Mesenteric fat pad (tissue), 1 donor: ENCODE data around the gene ZNF750. TPM values are rescaled to one million over a fixed set of nuclear protein-coding genes. Genes with fewer than 3 reads are reported as not detected.
A peak's percentile ranks its signal among the peaks of the same experiment; 100 is the strongest.
"Not testable (repeated sequence)": the region's sequence is repeated elsewhere in the genome, so short reads cannot be mapped to it uniquely, and the experiment has no call there.

Experiments used
- DNase-seq: peaks from one replicate; pipeline ENCODE4 v3.0.0-alpha.2; 2020; ENCODE audit warnings: low spot score
- total RNA-seq: library from RNA; stranded (reverse); fragmentation: NEBNext Ultra II Directional; extraction: Animal tissue kit (Norgen Biotek cat#: 25700); gene quantifications from one replicate; pipeline ENCODE4 v1.2.1, GENCODE V29; 2021
- donor health status: DM: yes; HTN: yes; CAD: no.

The ZNF750 gene
- total RNA-seq, 1 donor from 2014 or later: 0.26 TPM

- no peak for DNase-seq
Measured at GRCh38 chr17:82797061-82797460, 42.8 kb downstream of the ZNF750 start.

DNA sequence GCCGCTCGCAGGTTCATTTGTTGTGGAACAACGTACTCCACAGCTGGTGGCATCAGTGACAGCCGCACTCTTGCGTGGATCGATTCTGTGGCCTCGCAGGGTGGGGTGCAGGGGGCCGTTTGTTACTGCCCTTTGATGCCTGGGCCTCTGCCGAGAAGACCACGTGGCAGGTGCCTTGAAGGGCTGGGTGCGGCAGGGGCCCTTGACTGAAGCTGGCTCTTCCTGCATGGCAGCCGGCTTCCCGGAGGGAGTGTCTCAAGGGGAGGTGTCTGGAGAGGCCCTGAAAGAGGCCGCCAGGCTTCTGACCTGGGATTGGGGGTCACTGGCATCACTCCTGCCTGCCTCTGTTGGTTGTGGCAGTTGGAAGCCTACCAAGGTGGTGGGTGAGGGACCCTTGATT lies 44.2 kb downstream of the ZNF750 start:
- DNase-seq: no peak

GRCh38 chr17:82794781-82795482 lies 44.9 kb downstream of the ZNF750 start:
- DNase-seq: no peak

DNA sequence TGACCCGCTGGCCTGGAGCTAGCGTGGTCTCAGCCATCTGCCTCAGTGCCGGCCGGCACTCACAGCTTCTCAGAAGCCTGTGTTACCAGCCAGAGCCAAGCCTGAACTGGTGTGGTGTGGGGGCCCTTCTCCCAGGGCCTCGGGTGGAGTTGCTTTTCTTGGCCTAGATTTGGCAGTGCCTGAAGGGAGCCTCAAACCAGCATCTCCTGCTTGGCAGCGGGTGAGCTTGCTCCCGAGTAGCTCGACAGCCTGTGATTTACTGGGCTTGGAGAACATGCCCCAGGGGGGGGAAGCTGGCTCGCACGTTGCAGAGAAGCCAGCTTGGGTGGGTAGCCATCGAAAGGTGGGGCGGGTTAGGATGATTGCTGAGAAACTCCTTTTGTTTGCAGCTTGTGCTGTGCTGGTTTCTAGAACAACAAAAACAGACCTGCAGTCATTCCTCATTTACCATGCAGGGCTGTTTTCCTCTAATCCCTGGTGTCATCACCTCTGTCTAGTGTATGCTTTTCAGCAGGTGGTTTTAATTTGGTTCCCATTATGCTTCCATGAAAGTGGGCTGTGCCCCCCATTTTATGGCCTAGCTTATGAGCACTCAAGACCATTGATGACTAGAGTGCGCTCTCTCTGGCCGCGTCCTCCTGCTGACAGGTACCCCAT lies 45.7 kb downstream of the ZNF750 start:
- no peak for DNase-seq

DNA sequence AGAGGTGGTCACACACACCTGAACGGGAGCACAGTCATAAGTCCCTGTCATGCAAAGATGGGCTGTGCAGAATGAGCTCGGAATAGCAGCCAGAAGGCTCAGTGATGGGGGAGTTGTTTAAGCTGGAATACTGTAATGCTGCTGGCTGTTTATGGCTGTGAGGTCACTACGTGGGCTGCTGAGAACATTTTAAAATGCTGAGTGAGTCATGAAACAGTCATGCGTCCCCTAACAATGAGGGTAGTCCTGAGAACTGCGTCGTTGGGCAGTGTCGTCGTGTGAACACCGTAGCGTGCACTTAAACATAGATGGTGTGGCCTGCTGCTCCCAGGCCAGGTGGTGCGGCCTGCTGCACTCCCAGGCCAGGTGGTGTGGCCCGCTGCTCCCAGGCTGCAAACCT lies 48.3 kb downstream of the ZNF750 start:
- no peak for DNase-seq

DNA sequence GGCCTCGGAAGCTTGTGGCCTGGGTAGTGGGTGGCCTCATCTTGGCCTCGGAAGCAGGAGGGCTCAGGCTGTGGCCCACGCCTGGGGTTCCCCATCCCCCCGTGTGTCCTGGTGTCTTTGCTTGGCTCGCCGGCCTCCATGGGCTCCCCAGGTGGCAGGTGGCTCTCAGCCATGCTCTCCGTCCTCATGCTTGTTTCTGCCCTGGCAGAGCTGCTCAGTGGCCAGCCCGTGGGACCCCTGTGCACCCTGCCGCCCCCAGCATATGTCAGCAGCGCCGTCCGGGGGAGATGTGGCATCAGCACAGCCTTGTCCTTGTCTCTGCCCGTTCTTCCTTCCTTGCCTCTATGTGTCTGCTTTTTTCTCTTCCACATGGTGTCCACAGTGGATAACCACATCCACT lies 49.4 kb downstream of the ZNF750 start:
- DNase-seq: no peak

DNA sequence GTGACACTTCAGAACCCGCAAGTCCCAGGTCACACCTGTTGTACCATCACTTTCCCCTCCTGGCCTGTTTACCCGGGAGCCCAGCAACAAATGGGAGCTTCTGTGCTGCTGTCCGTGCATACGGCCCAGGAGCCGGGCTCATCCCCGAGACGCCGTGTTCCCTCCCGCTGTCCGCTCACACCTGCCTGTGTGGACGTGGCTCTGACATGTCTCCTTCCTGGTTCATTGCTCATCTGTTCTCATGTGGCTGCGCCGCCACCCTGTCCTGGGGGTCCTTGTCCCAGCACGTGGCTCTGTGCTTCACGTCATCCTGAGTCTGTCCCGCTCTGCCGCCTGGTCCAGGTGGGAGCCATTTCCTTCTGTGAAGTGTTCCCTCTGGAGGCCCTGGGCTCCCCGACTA lies 50.0 kb downstream of the ZNF750 start:
- DNase-seq: no peak

- DNase-seq: no peak
Measured at GRCh38 chr17:82789051-82789592, 50.7 kb downstream of the ZNF750 start.

DNA sequence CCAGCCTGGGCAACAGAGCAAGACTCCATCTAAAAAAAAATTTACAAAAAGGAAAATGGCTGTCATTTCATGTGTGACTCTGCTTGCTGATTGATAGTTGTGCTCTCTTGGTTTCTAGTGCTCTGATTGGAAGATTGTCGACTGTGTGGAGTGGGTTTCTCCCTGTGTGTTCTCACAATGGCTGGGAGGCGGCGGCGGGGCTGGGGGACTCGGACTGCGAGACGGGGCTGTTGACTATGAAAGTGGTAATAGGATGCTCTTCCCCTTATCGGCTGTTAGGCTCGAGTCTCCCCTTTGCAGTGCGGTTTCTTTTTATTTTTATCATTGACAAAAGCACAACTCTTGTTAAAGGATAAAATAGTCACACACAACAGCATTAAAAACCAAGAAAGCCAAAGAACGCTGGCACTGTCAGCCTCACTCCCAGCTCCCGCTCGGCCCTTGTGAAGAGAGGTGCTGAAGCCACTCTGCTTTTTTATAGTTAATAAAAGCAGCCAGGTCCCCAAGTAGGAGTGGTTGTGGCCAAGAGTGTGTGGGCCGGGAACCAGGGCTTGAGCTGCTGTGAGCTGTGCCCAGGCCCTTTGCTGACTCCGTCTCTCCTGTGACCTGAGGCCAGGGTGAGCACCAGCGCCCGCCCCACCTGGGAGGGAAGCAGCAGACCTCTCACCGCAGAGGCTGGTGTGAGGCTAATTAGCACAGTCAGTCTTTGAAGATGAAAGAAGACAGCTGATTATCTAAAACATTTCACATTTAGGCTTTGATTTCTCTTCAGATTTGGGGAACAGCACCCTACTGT lies 51.4 kb downstream of the ZNF750 start:
- no peak for DNase-seq

GRCh38 chr17:82787081-82787848 lies 52.6 kb downstream of the ZNF750 start:
- no peak for DNase-seq

GRCh38 chr17:82786427-82786826 lies 53.4 kb downstream of the ZNF750 start:
- no peak for DNase-seq

- DNase-seq: not testable (repeated sequence)
Measured at GRCh38 chr17:82785581-82785980, 54.2 kb downstream of the ZNF750 start.

- no peak for DNase-seq
Measured at GRCh38 chr17:82783498-82783897, 56.3 kb downstream of the ZNF750 start.

GRCh38 chr17:82782657-82783207 lies 57.1 kb downstream of the ZNF750 start:
- no peak for DNase-seq

DNA sequence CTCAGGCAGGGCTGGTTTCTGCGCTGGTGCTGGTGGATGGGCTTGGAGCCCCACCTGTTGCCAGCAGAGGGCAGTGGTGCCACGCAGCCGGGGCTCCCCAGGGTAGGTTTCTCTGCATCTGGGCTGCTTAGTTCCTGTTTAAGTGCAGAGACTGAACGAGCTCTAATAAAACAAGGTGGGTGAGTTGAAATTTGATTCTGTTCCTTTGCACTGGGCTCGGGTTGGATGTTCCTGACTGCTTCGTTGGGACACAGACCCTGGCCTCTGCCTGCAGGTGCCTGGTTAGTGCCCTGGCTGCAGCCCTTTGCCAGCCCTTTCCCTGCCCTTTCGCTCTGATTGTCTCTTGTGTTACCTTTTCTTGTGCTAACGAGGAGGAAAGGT lies 57.9 kb downstream of the ZNF750 start:
- peak; percentile 93 for DNase-seq

DNA sequence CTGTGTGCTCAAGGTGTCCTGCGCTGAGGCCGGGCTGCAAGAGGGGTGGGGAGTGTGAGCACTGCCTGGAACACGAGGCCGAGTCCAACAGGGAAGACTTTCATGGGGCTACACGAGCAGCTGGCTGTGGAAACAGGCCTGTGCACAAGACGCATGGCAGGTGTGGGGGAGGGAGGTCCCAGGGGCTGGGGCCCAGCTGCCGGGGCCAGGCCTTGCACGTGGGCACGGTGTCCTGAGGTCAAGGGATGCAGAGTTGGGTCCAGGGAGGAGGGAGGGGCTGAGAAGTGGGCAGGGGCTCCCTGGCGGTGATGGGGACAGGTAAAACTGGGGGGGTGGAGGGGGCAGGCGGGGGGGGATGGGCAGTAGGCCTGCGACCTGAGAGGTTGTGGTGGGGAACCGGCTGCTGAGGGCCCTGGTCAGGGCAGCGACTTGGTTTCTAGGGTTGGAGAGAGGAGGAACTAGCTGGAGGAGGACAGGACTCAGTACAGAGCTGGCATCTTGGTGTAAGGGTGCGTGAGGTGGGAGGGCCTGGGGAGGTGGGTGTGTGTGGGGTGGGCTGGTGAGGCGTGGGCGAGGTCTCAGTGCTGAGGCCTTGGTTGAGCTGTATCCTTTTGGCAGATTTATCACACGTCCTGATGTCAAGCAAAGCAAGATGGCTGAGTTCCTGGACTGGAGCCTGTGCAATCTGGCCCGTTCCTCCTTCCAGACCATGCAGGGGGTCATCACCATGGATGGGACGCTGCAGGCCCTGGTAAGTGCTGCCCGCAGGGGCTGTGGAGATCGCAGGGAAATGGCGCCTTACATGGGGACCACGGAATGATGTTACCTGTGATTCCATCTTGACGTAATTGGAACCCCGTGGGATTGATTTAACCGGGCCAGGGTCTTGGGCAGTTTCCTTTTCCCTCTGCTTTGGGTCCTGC lies 58.6 kb downstream of the ZNF750 start:
- DNase-seq: no peak

DNA sequence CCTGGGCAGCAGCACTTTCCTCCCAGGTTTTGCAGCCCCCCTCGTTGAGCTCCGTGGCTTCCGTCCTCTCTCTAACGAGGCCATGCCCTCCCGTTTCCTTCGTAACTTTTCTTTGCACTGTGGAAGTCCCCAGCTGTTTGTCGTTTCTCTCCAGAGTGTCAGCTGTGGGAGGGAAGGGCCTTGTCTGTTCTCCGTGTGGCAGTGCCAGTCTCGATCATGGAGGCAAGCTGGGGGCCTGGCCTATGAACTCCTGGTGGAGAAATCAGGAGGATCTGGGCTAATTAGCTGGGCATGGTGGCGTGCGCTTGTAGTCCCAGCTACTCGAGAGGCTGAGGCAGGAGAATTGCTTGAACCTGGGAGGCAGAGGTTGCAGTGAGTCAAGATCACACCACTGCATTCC lies 59.6 kb downstream of the ZNF750 start:
- no peak for DNase-seq

DNA sequence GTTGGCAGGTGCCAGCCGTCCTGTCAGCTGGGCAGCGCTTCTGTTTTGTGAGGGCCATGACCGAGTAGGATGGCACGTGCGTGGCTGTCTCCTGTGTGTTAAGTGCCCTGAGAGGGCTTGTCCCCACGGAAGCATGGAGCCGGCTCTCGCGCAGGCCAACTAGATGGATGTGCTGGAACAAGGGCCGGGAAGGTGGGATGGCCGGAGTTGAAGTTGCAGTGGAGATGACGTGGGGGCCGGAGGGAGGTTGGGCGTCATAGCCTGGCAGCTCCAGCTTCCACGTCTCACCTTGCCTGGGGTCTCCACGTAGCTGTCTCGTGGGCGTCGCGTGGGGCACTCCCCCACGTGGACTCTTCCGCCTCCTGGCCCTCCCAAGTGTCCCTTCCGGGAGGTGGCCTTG lies 60.3 kb downstream of the ZNF750 start:
- DNase-seq: no peak
